ENCODE measurements around the gene SLC27A2. TPM values are rescaled to one million over a fixed set of nuclear protein-coding genes. Genes with fewer than 3 reads are reported as not detected.
"Not testable (repeated sequence)": the region's sequence is repeated elsewhere in the genome, so short reads cannot be mapped to it uniquely, and the experiment has no call there.

SLC27A2 gene
- total RNA-seq, 4 donors from 2014 or later = 0.29 to 0.69 (median 0.46) TPM; not detected in 1

- no peak for TF ChIP-seq CTCF (IDR thresholded peaks at IDR 0.05 in 4 of 5, conservative IDR thresholded peaks at IDR 0.05 in 1 of 5)
- DNase-seq = no peak
- no peaks in the 10 kb centered on the region for H3K4me1 ChIP-seq
- no peaks in the 10 kb centered on the region for H3K27me3 ChIP-seq
- intact Hi-C loops (cut with DNase I; ENCODE audit: low total_unique reads) = no loop called here
- H3K9me3 ChIP-seq = no peaks in the 10 kb centered on the region
- H3K36me3 ChIP-seq = no peaks in the 10 kb centered on the region
- in situ Hi-C loops (cut with MboI; ENCODE audit: low sequenced_read_pairs in 4 of 4) = no loop called here
- no peak overlapping the region for H3K27ac ChIP-seq
- ATAC-seq = no peak
- H3K4me3 ChIP-seq = no peak overlapping the region
These were observed 30.5 kb upstream of the SLC27A2 start for GRCh38 chr15:50151476-50151875.

GRCh38 chr15:50158236-50158635 is 23.8 kb upstream of the SLC27A2 start:
- H3K27ac ChIP-seq; H3K9me3 ChIP-seq; H3K27me3 ChIP-seq; DNase-seq; intact Hi-C loops (cut with DNase I; ENCODE audit: low total_unique reads); in situ Hi-C loops (cut with MboI; ENCODE audit: low sequenced_read_pairs in 4 of 4); H3K36me3 ChIP-seq; H3K4me3 ChIP-seq; ATAC-seq; H3K4me1 ChIP-seq: not testable (repeated sequence)

GRCh38 chr15:50162969-50163718 is 18.9 kb upstream of the SLC27A2 start:
- DNase-seq (no peak), ATAC-seq (no peak)
- H3K4me1 ChIP-seq = no peaks in the 10 kb centered on the region
- in situ Hi-C loops (cut with MboI; ENCODE audit: low sequenced_read_pairs in 4 of 4) (no loop called here), intact Hi-C loops (cut with DNase I; ENCODE audit: low total_unique reads) (no loop called here)
- no peak overlapping the region for H3K27ac ChIP-seq
- no peaks in the 10 kb centered on the region for H3K36me3 ChIP-seq
- H3K9me3 ChIP-seq = no peaks in the 10 kb centered on the region
- no peak for TF ChIP-seq CTCF (IDR thresholded peaks at IDR 0.05 in 4 of 5, conservative IDR thresholded peaks at IDR 0.05 in 1 of 5)
- TF ChIP-seq POLR2A (IDR thresholded peaks at IDR 0.05) = no peak
- H3K27me3 ChIP-seq = no peaks in the 10 kb centered on the region
- H3K4me3 ChIP-seq = no peak overlapping the region

- H3K27me3 ChIP-seq = no peaks in the 10 kb centered on the region
- ATAC-seq = no peak
- H3K36me3 ChIP-seq = no peaks in the 10 kb centered on the region
- no peak overlapping the region for H3K27ac ChIP-seq
- in situ Hi-C loops (cut with MboI; ENCODE audit: low sequenced_read_pairs in 4 of 4) (no loop called here), intact Hi-C loops (cut with DNase I; ENCODE audit: low total_unique reads) (no loop called here)
- H3K4me3 ChIP-seq = no peak overlapping the region
- no peak for TF ChIP-seq CTCF (IDR thresholded peaks at IDR 0.05 in 4 of 5, conservative IDR thresholded peaks at IDR 0.05 in 1 of 5)
- TF ChIP-seq POLR2A (IDR thresholded peaks at IDR 0.05) = no peak
- H3K4me1 ChIP-seq = no peaks in the 10 kb centered on the region
- DNase-seq = no peak
- no peaks in the 10 kb centered on the region for H3K9me3 ChIP-seq
These were observed 18.1 kb upstream of the SLC27A2 start for GRCh38 chr15:50163719-50164410.

- Histone ChIP-seq H3K9me3 (no peaks in the 10 kb centered on the region), H3K27ac (no peak overlapping the region), H3K27me3 (no peaks in the 10 kb centered on the region), H3K4me1 (no peaks in the 10 kb centered on the region), H3K4me3 (no peak overlapping the region), H3K36me3 (no peaks in the 10 kb centered on the region)
- DNase-seq (no peak), ATAC-seq (no peak)
- intact Hi-C loops (cut with DNase I; ENCODE audit: low total_unique reads) = no loop called here
- no peak for TF ChIP-seq POLR2A (IDR thresholded peaks at IDR 0.05)
- TF ChIP-seq CTCF (IDR thresholded peaks at IDR 0.05 in 4 of 5, conservative IDR thresholded peaks at IDR 0.05 in 1 of 5) = no peak
- in situ Hi-C loops (cut with MboI; ENCODE audit: low sequenced_read_pairs in 4 of 4) = no loop called here
These were observed 17.5 kb upstream of the SLC27A2 start for GRCh38 chr15:50164458-50164857.
